ENCODE data around the gene DRC7. TPM values are rescaled to one million over a fixed set of nuclear protein-coding genes. Genes with fewer than 3 reads are reported as not detected.
A peak's percentile ranks its signal among the peaks of the same experiment; 100 is the strongest.

DRC7 gene
- total and polyA plus RNA-seq, 9 of the 15 experiments (the other 6 are each of a cell fraction or from before 2014, with no cell fraction given): 0.04 to 0.33 (median 0.12) TPM; not detected in 3

GRCh38 chr16:57675741-57676551, 18.7 kb upstream of the DRC7 start (continued):
- TF ChIP-seq THRB (CRISPR knock-in tag; conservative IDR thresholded peaks at IDR 0.05) (no peak), CREB3 (tag; conservative IDR thresholded peaks at IDR 0.05; ENCODE audit: low read depth) (no peak), GABPB2 (CRISPR knock-in tag; conservative IDR thresholded peaks at IDR 0.05) (no peak), PHF20 (IDR thresholded peaks at IDR 0.05; ENCODE audit: partially characterized antibody) (no peak), ARHGAP35 (IDR thresholded peaks at IDR 0.05; ENCODE audit: partially characterized antibody) (no peak), ZNF586 (CRISPR knock-in tag; conservative IDR thresholded peaks at IDR 0.05) (no peak), YBX1 (IDR thresholded peaks at IDR 0.05) (no peak), TFAM (CRISPR knock-in tag; conservative IDR thresholded peaks at IDR 0.05) (no peak), JUNB (CRISPR knock-in tag; conservative IDR thresholded peaks at IDR 0.05) (no peak), TRIM24 (IDR thresholded peaks at IDR 0.05) (peak in 1 of 2 experiments; percentile 56; a peak in 2 of 4 replicates), CSDE1 (IDR thresholded peaks at IDR 0.05) (no peak), TCF7 (IDR thresholded peaks at IDR 0.05; ENCODE audit: borderline replicate concordance) (0 out of 2 replicates have a peak, but pooled peaks have one; percentile 70), ZNF408 (CRISPR knock-in tag; IDR thresholded peaks at IDR 0.05; ENCODE audit: low read depth) (no peak), CBX3 (IDR thresholded peaks at IDR 0.05; ENCODE audit: borderline replicate concordance in 1 of 2, low read length in 2 of 2) (no peak), PURB (CRISPR knock-in tag; IDR thresholded peaks at IDR 0.05; ENCODE audit: low read depth) (no peak), RBM17 (IDR thresholded peaks at IDR 0.05; ENCODE audit: borderline replicate concordance, low read depth, low read length) (no peak), CREM (IDR thresholded peaks at IDR 0.05; ENCODE audit: low read depth) (peak; percentile 81), NKRF (IDR thresholded peaks at IDR 0.05; ENCODE audit: borderline replicate concordance) (no peak), PML (IDR thresholded peaks at IDR 0.05; ENCODE audit: low read length) (no peak; the same call in 1 of the 2 replicates), NFRKB (IDR thresholded peaks at IDR 0.05; ENCODE audit: low read depth) (no peak)
- TF ChIP-seq, protein P1, sequence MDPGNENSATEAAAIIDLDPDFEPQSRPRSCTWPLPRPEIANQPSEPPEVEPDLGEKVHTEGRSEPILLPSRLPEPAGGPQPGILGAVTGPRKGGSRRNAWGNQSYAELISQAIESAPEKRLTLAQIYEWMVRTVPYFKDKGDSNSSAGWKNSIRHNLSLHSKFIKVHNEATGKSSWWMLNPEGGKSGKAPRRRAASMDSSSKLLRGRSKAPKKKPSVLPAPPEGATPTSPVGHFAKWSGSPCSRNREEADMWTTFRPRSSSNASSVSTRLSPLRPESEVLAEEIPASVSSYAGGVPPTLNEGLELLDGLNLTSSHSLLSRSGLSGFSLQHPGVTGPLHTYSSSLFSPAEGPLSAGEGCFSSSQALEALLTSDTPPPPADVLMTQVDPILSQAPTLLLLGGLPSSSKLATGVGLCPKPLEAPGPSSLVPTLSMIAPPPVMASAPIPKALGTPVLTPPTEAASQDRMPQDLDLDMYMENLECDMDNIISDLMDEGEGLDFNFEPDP (CRISPR knock-in tag; IDR thresholded peaks at IDR 0.05): no peak
- TF ChIP-seq, protein P2, sequence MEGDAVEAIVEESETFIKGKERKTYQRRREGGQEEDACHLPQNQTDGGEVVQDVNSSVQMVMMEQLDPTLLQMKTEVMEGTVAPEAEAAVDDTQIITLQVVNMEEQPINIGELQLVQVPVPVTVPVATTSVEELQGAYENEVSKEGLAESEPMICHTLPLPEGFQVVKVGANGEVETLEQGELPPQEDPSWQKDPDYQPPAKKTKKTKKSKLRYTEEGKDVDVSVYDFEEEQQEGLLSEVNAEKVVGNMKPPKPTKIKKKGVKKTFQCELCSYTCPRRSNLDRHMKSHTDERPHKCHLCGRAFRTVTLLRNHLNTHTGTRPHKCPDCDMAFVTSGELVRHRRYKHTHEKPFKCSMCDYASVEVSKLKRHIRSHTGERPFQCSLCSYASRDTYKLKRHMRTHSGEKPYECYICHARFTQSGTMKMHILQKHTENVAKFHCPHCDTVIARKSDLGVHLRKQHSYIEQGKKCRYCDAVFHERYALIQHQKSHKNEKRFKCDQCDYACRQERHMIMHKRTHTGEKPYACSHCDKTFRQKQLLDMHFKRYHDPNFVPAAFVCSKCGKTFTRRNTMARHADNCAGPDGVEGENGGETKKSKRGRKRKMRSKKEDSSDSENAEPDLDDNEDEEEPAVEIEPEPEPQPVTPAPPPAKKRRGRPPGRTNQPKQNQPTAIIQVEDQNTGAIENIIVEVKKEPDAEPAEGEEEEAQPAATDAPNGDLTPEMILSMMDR (IDR thresholded peaks at IDR 0.05 in 2 of 3, conservative IDR thresholded peaks at IDR 0.05 in 1 of 3; ENCODE audit: insufficient read depth in 2 of 3, low read depth in 1 of 3, low read length in 3 of 3): no peak
